ENCODE data around the gene GAB1. TPM values are rescaled to one million over a fixed set of nuclear protein-coding genes. Genes with fewer than 3 reads are reported as not detected.

The GAB1 gene
- total RNA-seq, 1 donor from 2014 or later = 29.0 TPM

GRCh38 chr4:143455211-143455610 lies 118.5 kb downstream of the GAB1 start:
- Histone ChIP-seq H3K4me1 (no peaks in the 10 kb centered on the region), H3K27ac (no peak overlapping the region), H3K36me3 (peaks cover 0 to 8% of the 10 kb centered on the region in 2 donors), H3K27me3 (no peaks in the 10 kb centered on the region), H3K9me3 (no peaks in the 10 kb centered on the region), H3K4me3 (no peak overlapping the region)
- no peak for DNase-seq (ENCODE audit: extremely low spot score in 2 of 2)
- no peak for TF ChIP-seq POLR2A (IDR thresholded peaks at IDR 0.05)
- TF ChIP-seq, protein P1, sequence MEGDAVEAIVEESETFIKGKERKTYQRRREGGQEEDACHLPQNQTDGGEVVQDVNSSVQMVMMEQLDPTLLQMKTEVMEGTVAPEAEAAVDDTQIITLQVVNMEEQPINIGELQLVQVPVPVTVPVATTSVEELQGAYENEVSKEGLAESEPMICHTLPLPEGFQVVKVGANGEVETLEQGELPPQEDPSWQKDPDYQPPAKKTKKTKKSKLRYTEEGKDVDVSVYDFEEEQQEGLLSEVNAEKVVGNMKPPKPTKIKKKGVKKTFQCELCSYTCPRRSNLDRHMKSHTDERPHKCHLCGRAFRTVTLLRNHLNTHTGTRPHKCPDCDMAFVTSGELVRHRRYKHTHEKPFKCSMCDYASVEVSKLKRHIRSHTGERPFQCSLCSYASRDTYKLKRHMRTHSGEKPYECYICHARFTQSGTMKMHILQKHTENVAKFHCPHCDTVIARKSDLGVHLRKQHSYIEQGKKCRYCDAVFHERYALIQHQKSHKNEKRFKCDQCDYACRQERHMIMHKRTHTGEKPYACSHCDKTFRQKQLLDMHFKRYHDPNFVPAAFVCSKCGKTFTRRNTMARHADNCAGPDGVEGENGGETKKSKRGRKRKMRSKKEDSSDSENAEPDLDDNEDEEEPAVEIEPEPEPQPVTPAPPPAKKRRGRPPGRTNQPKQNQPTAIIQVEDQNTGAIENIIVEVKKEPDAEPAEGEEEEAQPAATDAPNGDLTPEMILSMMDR (IDR thresholded peaks at IDR 0.05) = no peak
- no peak for TF ChIP-seq POLR2AphosphoS5 (IDR thresholded peaks at IDR 0.05; ENCODE audit: insufficient read depth in 1 of 2, low read depth in 1 of 2)
- intact Hi-C loops (cut with DNase I) = no loop called here

DNA sequence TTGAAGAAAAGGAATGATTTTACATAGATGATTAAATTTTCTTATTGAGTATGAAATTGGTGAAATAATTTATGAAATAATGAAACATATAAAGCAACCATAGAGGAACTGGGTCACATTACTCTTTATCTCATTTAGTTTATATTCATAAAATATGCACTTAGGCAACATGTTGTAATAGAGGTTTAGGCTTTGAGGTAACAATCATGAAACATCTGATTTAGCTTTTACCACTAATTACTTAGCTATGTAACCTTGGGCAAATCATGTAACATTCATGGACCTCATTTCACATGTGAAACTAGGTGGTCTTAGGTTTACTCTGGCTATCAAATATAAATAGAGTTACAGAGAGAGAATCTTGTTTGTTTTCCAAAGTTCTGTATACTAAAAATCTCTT lies 122.3 kb downstream of the GAB1 start:
- Histone ChIP-seq H3K27me3 (no peaks in the 10 kb centered on the region), H3K36me3 (peaks cover 0 to 21% of the 10 kb centered on the region in 2 donors), H3K27ac (no peak overlapping the region), H3K4me3 (no peak overlapping the region), H3K4me1 (no peaks in the 10 kb centered on the region), H3K9me3 (no peaks in the 10 kb centered on the region)
- TF ChIP-seq, protein P1 (IDR thresholded peaks at IDR 0.05) = no peak
- TF ChIP-seq POLR2AphosphoS5 (IDR thresholded peaks at IDR 0.05; ENCODE audit: insufficient read depth in 1 of 2, low read depth in 1 of 2) (no peak), POLR2A (IDR thresholded peaks at IDR 0.05) (no peak)
- no peak for DNase-seq (ENCODE audit: extremely low spot score in 2 of 2)
- intact Hi-C loops (cut with DNase I) = no loop called here

DNA sequence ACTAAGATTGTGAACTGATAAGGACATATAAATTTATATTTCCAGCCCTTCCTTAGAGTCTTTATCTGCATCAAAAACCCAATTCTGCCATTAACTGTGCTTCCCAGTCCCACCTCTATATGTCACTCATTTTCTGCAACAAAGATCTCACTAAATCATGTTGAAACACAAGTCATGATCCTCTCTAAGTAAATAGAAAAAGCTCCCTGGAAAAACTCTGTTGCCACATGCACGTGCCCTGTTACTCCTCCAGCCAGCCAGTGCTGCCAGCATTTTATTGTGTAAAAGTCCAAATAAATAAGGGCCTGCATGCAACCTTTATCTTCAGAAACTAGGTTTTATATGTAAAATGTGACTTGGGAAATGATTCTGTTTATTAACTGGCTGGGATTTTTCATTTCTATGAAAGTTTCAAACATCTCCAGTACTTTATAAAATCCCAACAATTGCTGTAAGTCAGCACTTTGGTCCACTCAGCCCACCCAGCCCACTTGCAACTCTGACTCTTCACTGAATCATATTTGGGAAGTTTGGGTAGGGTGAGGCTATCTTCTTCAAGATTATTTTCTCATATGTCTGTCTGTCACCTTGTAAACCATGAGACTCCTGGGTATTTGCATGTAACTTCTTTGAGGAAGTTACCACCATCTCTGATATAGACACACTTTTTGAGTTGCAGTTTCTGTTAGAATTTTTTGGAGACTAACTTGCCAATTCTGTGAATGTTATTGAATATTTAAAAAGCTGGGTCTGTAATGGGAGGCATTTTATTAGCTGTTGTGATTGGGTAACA lies 136.9 kb downstream of the GAB1 start:
- TF ChIP-seq POLR2A (IDR thresholded peaks at IDR 0.05) (no peak), POLR2AphosphoS5 (IDR thresholded peaks at IDR 0.05; ENCODE audit: insufficient read depth in 1 of 2, low read depth in 1 of 2) (no peak)
- TF ChIP-seq, protein P1 (IDR thresholded peaks at IDR 0.05) = no peak
- no peak overlapping the region for H3K27ac ChIP-seq
- intact Hi-C loops (cut with DNase I) = no loop called here
- no peaks in the 10 kb centered on the region for H3K9me3 ChIP-seq
- no peaks in the 10 kb centered on the region for H3K4me1 ChIP-seq
- no peak for DNase-seq (ENCODE audit: extremely low spot score in 2 of 2)
- no peaks in the 10 kb centered on the region for H3K27me3 ChIP-seq
- H3K4me3 ChIP-seq = no peak overlapping the region
- H3K36me3 ChIP-seq = peaks cover 0 to 5% of the 10 kb centered on the region in 2 donors

DNA sequence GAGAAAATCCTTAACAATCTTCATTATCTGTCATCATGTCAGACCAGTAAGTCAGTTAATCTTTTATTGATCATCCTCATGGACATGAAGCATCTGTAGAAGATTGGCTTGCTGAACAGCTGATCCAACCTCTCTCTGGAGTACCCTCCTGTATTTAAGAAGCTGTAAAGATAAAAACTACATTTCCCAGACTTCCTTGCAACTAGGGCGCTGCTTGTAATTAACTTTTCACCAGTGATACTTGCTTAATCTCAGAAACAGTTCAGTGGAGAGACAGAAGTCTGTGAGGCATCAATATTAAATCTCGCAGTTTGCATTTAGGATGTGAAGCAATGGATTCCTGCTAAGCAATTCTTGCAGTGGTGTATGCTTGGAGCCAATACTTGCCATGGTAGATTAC lies 140.8 kb downstream of the GAB1 start:
- TF ChIP-seq POLR2A (IDR thresholded peaks at IDR 0.05) (no peak), POLR2AphosphoS5 (IDR thresholded peaks at IDR 0.05; ENCODE audit: insufficient read depth in 1 of 2, low read depth in 1 of 2) (no peak)
- TF ChIP-seq, protein P1 (IDR thresholded peaks at IDR 0.05) = no peak

GRCh38 chr4:143481361-143481760 lies 144.7 kb downstream of the GAB1 start:
- H3K27me3 ChIP-seq = no peaks in the 10 kb centered on the region
- no peak overlapping the region for H3K27ac ChIP-seq
- H3K36me3 ChIP-seq = no peaks in the 10 kb centered on the region
- no peak for DNase-seq (ENCODE audit: extremely low spot score in 2 of 2)
- H3K9me3 ChIP-seq = no peaks in the 10 kb centered on the region
- TF ChIP-seq POLR2AphosphoS5 (IDR thresholded peaks at IDR 0.05; ENCODE audit: insufficient read depth in 1 of 2, low read depth in 1 of 2) (no peak), POLR2A (IDR thresholded peaks at IDR 0.05) (no peak)
- TF ChIP-seq, protein P1 (IDR thresholded peaks at IDR 0.05) = no peak
- H3K4me1 ChIP-seq = no peaks in the 10 kb centered on the region
- intact Hi-C loops (cut with DNase I) = loop anchor here (5.0 kb wide), 1 partner anchor 279 kb away; no protein-coding TSS in a partner anchor
- no peak overlapping the region for H3K4me3 ChIP-seq

More for the DNA sequence above, 140.8 kb downstream of the GAB1 start:
- H3K27me3 ChIP-seq = no peaks in the 10 kb centered on the region
- no peak overlapping the region for H3K27ac ChIP-seq
- no peaks in the 10 kb centered on the region for H3K36me3 ChIP-seq
- H3K4me3 ChIP-seq = no peak overlapping the region
- intact Hi-C loops (cut with DNase I) = no loop called here
- H3K4me1 ChIP-seq = no peaks in the 10 kb centered on the region
- H3K9me3 ChIP-seq = no peaks in the 10 kb centered on the region
- DNase-seq (ENCODE audit: extremely low spot score in 2 of 2) = no peak

Measured in vagina (tissue), 2 donors.